K562 (cell line): ENCODE results near the gene NIFK.

Experiments used
- BRCA1 ChIP-seq, 2 experiments: fragments of 450-650 bp in 1 of 2; sonication (generic) in 1 of 2; formaldehyde crosslinking in 1 of 2; IDR thresholded peaks; 2 replicates each; pipeline versions ENCODE4 v1.5.0 to v1.6.1; 2017 to 2020; ENCODE audit warnings: mild to moderate bottlenecking in 1 of 2, missing genetic modification reagents in 1 of 2
- EWSR1 ChIP-seq: fragments of 450-650 bp; IDR thresholded peaks from 2 replicates; pipeline ENCODE4 v1.6.1; 2018; ENCODE audit warnings: borderline replicate concordance, mild to moderate bottlenecking, low read depth, moderate library complexity; ENCODE audit not compliant: partially characterized antibody
- GTF2F1 ChIP-seq: IDR thresholded peaks from 2 replicates; pipeline ENCODE4 v1.6.1; 2011; ENCODE audit warnings: low read depth, low read length, improper control_type of control experiment
- KLF10 ChIP-seq: fragments of 250-450 bp; sonication (Bioruptor Pico); IDR thresholded peaks from 2 replicates; pipeline ENCODE4 v1.6.1; 2021; ENCODE audit warnings: matching md5 sums
- KLF16 ChIP-seq: IDR thresholded peaks from 2 replicates; pipeline ENCODE4 v1.6.1; 2016; ENCODE audit warnings: antibody characterized with exemption
- MAZ ChIP-seq, 2 experiments: fragments of 450-650 bp in 1 of 2; sonication (generic) in 1 of 2; formaldehyde crosslinking; IDR thresholded peaks in 1 of 2; conservative IDR thresholded peaks in 1 of 2; 2 replicates each; pipeline versions ENCODE4 v1.4.0 to v1.5.0; 2020; ENCODE audit warnings: mild to moderate bottlenecking in 1 of 2, missing genetic modification reagents in 1 of 2
- MXI1 ChIP-seq: IDR thresholded peaks from 2 replicates; pipeline ENCODE4 v1.6.1; 2011; ENCODE audit warnings: low read depth, mild to moderate bottlenecking, improper control_type of control experiment, low read length
- SMAD1 ChIP-seq: fragments of 150-350 bp; IDR thresholded peaks from 2 replicates; pipeline ENCODE4 v1.6.1; 2014; ENCODE audit warnings: low read length, low read depth; ENCODE audit not compliant: partially characterized antibody
- SMC3 ChIP-seq: conservative IDR thresholded peaks from 2 replicates; pipeline ENCODE4 v1.6.1; 2011; ENCODE audit warnings: low read depth, low read length, improper control_type of control experiment; ENCODE audit not compliant: insufficient read depth
- SREBF1 ChIP-seq: fragments of 150-350 bp; IDR thresholded peaks from 2 replicates; pipeline ENCODE4 v1.6.1; 2014; ENCODE audit warnings: antibody characterized with exemption, low read depth, low read length, borderline replicate concordance
- TAF1 ChIP-seq: IDR thresholded peaks from 2 replicates; pipeline ENCODE4 v1.6.1; 2011; ENCODE audit warnings: mild to moderate bottlenecking, low read length, moderate library complexity; ENCODE audit not compliant: insufficient read depth, control insufficient read depth, severe bottlenecking; ENCODE audit errors: extremely low read depth
- TF ChIP-seq, protein P1 (sequence below), 3 experiments: IDR thresholded peaks in 2 of 3; conservative IDR thresholded peaks in 1 of 3; 2 replicates each; pipeline ENCODE4 v1.5.1; 2011 to 2012; ENCODE audit warnings: low read length in 3 of 3, mild to moderate bottlenecking in 3 of 3, control low read depth in 2 of 3, improper control_type of control experiment in 1 of 3, inconsistent platforms in 1 of 3, low read depth in 1 of 3, mixed read lengths in 1 of 3, moderate library complexity in 1 of 3; ENCODE audit not compliant: insufficient read depth in 2 of 3
- TF ChIP-seq, protein P2 (sequence below): sonication (generic); formaldehyde crosslinking; IDR thresholded peaks from 2 replicates; pipeline ENCODE4 v1.8.1; 2022; ENCODE audit warnings: missing genetic modification reagents
- TF ChIP-seq, protein P3 (sequence below): fragments of 450-650 bp; formaldehyde crosslinking; conservative IDR thresholded peaks from 2 replicates; pipeline ENCODE4 v1.4.0; 2022; ENCODE audit warnings: mild to moderate bottlenecking, missing genetic modification characterization

DNA sequence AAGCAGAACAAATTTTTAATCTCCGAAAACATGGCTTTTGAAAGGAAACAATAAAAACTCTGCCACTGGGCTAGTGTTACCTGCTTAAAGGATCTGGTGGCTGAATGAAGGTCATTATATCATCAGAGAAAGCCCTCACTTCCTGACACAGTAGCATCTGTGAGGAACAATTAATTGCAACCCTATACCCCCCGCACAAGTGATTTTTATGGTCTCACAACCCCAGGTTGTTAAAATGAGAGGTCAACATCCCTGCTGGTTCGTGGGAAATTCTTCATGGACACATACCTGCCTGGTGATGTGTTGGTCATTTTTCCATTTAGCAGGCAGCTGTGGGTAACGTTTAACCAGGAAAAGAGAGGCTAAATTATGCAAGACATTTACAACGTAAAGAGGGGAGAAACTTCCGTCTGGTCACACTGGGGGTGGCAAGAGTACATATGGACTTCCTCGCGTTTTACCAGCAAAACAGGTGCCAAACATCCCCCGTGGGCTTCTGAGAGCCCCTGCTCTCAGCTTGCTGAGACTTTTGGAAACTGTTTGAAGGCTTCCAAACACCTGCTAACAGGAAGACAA lies 29.2 kb downstream of the NIFK start:
- TF ChIP-seq MAZ (CRISPR knock-in tag; conservative IDR thresholded peaks at IDR 0.05 in 1 of 2, IDR thresholded peaks at IDR 0.05 in 1 of 2): no peak
- no peak for TF ChIP-seq SMC3
- TF ChIP-seq TAF1: no peak
- TF ChIP-seq, protein P1, sequence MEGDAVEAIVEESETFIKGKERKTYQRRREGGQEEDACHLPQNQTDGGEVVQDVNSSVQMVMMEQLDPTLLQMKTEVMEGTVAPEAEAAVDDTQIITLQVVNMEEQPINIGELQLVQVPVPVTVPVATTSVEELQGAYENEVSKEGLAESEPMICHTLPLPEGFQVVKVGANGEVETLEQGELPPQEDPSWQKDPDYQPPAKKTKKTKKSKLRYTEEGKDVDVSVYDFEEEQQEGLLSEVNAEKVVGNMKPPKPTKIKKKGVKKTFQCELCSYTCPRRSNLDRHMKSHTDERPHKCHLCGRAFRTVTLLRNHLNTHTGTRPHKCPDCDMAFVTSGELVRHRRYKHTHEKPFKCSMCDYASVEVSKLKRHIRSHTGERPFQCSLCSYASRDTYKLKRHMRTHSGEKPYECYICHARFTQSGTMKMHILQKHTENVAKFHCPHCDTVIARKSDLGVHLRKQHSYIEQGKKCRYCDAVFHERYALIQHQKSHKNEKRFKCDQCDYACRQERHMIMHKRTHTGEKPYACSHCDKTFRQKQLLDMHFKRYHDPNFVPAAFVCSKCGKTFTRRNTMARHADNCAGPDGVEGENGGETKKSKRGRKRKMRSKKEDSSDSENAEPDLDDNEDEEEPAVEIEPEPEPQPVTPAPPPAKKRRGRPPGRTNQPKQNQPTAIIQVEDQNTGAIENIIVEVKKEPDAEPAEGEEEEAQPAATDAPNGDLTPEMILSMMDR (IDR thresholded peaks at IDR 0.05 in 2 of 3, conservative IDR thresholded peaks at IDR 0.05 in 1 of 3; ENCODE audit: insufficient read depth in 2 of 3, low read depth in 1 of 3, low read length in 3 of 3): no peak
- TF ChIP-seq, protein P2, sequence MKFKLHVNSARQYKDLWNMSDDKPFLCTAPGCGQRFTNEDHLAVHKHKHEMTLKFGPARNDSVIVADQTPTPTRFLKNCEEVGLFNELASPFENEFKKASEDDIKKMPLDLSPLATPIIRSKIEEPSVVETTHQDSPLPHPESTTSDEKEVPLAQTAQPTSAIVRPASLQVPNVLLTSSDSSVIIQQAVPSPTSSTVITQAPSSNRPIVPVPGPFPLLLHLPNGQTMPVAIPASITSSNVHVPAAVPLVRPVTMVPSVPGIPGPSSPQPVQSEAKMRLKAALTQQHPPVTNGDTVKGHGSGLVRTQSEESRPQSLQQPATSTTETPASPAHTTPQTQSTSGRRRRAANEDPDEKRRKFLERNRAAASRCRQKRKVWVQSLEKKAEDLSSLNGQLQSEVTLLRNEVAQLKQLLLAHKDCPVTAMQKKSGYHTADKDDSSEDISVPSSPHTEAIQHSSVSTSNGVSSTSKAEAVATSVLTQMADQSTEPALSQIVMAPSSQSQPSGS (CRISPR knock-in tag): no peak
- TF ChIP-seq MXI1: no peak
- TF ChIP-seq, protein P3, sequence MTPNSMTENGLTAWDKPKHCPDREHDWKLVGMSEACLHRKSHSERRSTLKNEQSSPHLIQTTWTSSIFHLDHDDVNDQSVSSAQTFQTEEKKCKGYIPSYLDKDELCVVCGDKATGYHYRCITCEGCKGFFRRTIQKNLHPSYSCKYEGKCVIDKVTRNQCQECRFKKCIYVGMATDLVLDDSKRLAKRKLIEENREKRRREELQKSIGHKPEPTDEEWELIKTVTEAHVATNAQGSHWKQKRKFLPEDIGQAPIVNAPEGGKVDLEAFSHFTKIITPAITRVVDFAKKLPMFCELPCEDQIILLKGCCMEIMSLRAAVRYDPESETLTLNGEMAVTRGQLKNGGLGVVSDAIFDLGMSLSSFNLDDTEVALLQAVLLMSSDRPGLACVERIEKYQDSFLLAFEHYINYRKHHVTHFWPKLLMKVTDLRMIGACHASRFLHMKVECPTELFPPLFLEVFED (CRISPR knock-in tag): no peak
- TF ChIP-seq GTF2F1: no peak
- no peak for TF ChIP-seq KLF16
- TF ChIP-seq BRCA1 (IDR thresholded peaks at IDR 0.05): no peak
- TF ChIP-seq BRCA1 (CRISPR knock-in tag; IDR thresholded peaks at IDR 0.05): no peak
- no peak for TF ChIP-seq KLF10 (CRISPR knock-in tag)
- no peak for TF ChIP-seq SMAD1
- no peak for TF ChIP-seq EWSR1
- no peak for TF ChIP-seq SREBF1
